Measurements from ENCODE around the gene GALNT17. TPM values are rescaled to one million over a fixed set of nuclear protein-coding genes. Genes with fewer than 3 reads are reported as not detected.

GALNT17 gene
- total and polyA plus RNA-seq, 2 experiments from 2014 or later, result 11.1 to 65.6 TPM

- TF ChIP-seq, protein P1, sequence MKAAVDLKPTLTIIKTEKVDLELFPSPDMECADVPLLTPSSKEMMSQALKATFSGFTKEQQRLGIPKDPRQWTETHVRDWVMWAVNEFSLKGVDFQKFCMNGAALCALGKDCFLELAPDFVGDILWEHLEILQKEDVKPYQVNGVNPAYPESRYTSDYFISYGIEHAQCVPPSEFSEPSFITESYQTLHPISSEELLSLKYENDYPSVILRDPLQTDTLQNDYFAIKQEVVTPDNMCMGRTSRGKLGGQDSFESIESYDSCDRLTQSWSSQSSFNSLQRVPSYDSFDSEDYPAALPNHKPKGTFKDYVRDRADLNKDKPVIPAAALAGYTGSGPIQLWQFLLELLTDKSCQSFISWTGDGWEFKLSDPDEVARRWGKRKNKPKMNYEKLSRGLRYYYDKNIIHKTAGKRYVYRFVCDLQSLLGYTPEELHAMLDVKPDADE (IDR thresholded peaks at IDR 0.05), result no peak
- TF ChIP-seq EZH2 (IDR thresholded peaks at IDR 0.05; ENCODE audit: low read depth, unreplicated experiment), result no peak
- no peak for TF ChIP-seq JUNB (IDR thresholded peaks at IDR 0.05; ENCODE audit: unreplicated experiment)
- no peak for TF ChIP-seq CREB1 (CRISPR knock-in tag; IDR thresholded peaks at IDR 0.05; ENCODE audit: low read depth)
- H3K79me2 ChIP-seq (replicated peaks; ENCODE audit: insufficient read depth), result no peaks in the 10 kb centered on the region
- no peak for ATAC-seq
- H2AFZ ChIP-seq, result no peak overlapping the region
- no peaks in the 10 kb centered on the region for H3K9me2 ChIP-seq (ENCODE audit: insufficient read depth)
- H3K9me3 Mint-ChIP-seq, result peaks cover 23% of the 10 kb centered on the region
- H3K27ac Mint-ChIP-seq, result no peak overlapping the region
- no peaks in the 10 kb centered on the region for H3F3A ChIP-seq (replicated peaks; ENCODE audit: low read depth)
- peaks cover 6% of the 10 kb centered on the region; the same call in 1 of the 2 replicates for H3K4me1 ChIP-seq (ENCODE audit: insufficient read depth)
- no peak overlapping the region for H3K4me2 ChIP-seq
- peaks cover 17% of the 10 kb centered on the region for H3K36me3 Mint-ChIP-seq (ENCODE audit: low read depth)
- DNase-seq (ENCODE audit: low spot score), result no peak
- H3K36me3 ChIP-seq (ENCODE audit: insufficient read depth), result no peaks in the 10 kb centered on the region
- H3K4me3 ChIP-seq, result no peak overlapping the region
- no peak overlapping the region for H3K27ac ChIP-seq (ENCODE audit: low read depth)
- H3K4me3 Mint-ChIP-seq, result no peak overlapping the region
- H3K27me3 ChIP-seq (ENCODE audit: insufficient read depth), result no peaks in the 10 kb centered on the region
- peaks cover 9% of the 10 kb centered on the region for H3K4me1 Mint-ChIP-seq
- no peaks in the 10 kb centered on the region for H4K20me1 ChIP-seq (replicated peaks; ENCODE audit: insufficient read depth)
- H3K27me3 Mint-ChIP-seq (ENCODE audit: insufficient read depth, low read depth, poor library complexity), result peaks cover 8% of the 10 kb centered on the region
These were observed 599.8 kb downstream of the GALNT17 start for GRCh38 chr7:71731740-71732139.

- Histone ChIP-seq H4K20me1 (replicated peaks; ENCODE audit: insufficient read depth) (no peaks in the 10 kb centered on the region), H3K27ac (ENCODE audit: low read depth) (no peak overlapping the region), H3F3A (replicated peaks; ENCODE audit: low read depth) (no peaks in the 10 kb centered on the region), H3K4me2 (peak overlapping the region; percentile 83), H3K27me3 (ENCODE audit: insufficient read depth) (no peaks in the 10 kb centered on the region), H3K4me1 (ENCODE audit: insufficient read depth) (peaks cover 6% of the 10 kb centered on the region; the same call in 1 of the 2 replicates), H3K79me2 (replicated peaks; ENCODE audit: insufficient read depth) (no peaks in the 10 kb centered on the region), H3K36me3 (ENCODE audit: insufficient read depth) (no peaks in the 10 kb centered on the region), H3K9me2 (ENCODE audit: insufficient read depth) (no peaks in the 10 kb centered on the region), H2AFZ (peak overlapping the region; percentile 97), H3K4me3 (peak overlapping the region; percentile 67)
- peak overlapping the region; percentile 61; the same call in 2 of the 3 replicates for H3K4me3 Mint-ChIP-seq
- H3K4me1 Mint-ChIP-seq, result peaks cover 9% of the 10 kb centered on the region
- ATAC-seq, result peak; percentile 82
- peak; percentile 98 for DNase-seq (ENCODE audit: low spot score)
- TF ChIP-seq CTCF (conservative IDR thresholded peaks at IDR 0.05; ENCODE audit: low read depth in 2 of 2) (peak; percentile 89 to 96), ZNF331 (CRISPR knock-in tag; IDR thresholded peaks at IDR 0.05; ENCODE audit: low read depth) (no peak)
- peaks cover 25% of the 10 kb centered on the region; the same call in 2 of the 3 replicates for H3K36me3 Mint-ChIP-seq (ENCODE audit: low read depth)
- H3K27ac Mint-ChIP-seq, result no peak overlapping the region
- H3K9me3 Mint-ChIP-seq, result peaks cover 28% of the 10 kb centered on the region
- peaks cover 8% of the 10 kb centered on the region for H3K27me3 Mint-ChIP-seq (ENCODE audit: insufficient read depth, low read depth, poor library complexity)
These were observed 601.3 kb downstream of the GALNT17 start for GRCh38 chr7:71733107-71733870.

Data from GM23338 (cell line).